Fibroblast of lung (primary cell): ENCODE measurements around the gene DARS1. TPM values are rescaled to one million over a fixed set of nuclear protein-coding genes. Genes with fewer than 3 reads are reported as not detected.

Experiments
- DNase-seq, 2 donors: peaks; one replicate each; pipeline versions ENCODE4 v3.0.0 to v3.0.0-alpha.2; 2010; ENCODE audit warnings: low read depth in 2 of 2
- H2AFZ ChIP-seq: 2 replicates; pipeline ENCODE4 v1.5.1; 2012; ENCODE audit warnings: low read length, control low read depth, inconsistent platforms
- H3K27ac ChIP-seq: 2 replicates; pipeline ENCODE4 v1.5.1; 2011; ENCODE audit warnings: low read length, control low read depth; ENCODE audit not compliant: insufficient read depth
- H3K27me3 ChIP-seq: 2 replicates; pipeline ENCODE4 v1.5.1; 2011; ENCODE audit warnings: mild to moderate bottlenecking, low read length; ENCODE audit not compliant: control insufficient read depth, insufficient read depth
- H3K36me3 ChIP-seq: 2 replicates; pipeline ENCODE4 v1.5.1; 2011; ENCODE audit warnings: low read length; ENCODE audit not compliant: control insufficient read depth, insufficient read depth
- H3K4me1 ChIP-seq: 2 replicates; pipeline ENCODE4 v1.5.1; 2011; ENCODE audit warnings: low read length; ENCODE audit not compliant: control insufficient read depth, insufficient read depth; ENCODE audit errors: extremely low read depth
- H3K4me2 ChIP-seq: 2 replicates; pipeline ENCODE4 v1.5.1; 2011; ENCODE audit warnings: low read length, control low read depth; ENCODE audit not compliant: insufficient read depth; ENCODE audit errors: extremely low read depth
- H3K4me3 ChIP-seq, 4 experiments: fragments of 200-600 bp in 1 of 4; sonication (generic) in 1 of 4; replicated peaks in 1 of 4; 2 replicates each; pipeline ENCODE4 v1.5.1; 2011 to 2016; ENCODE audit warnings: low read length in 4 of 4, low read depth in 3 of 4, mild to moderate bottlenecking in 3 of 4, control low read depth in 2 of 4, inconsistent platforms in 1 of 4, mixed read lengths in 1 of 4; ENCODE audit not compliant: insufficient read depth in 1 of 4; ENCODE audit errors: control extremely low read depth in 1 of 4
- H3K79me2 ChIP-seq: 2 replicates; pipeline ENCODE4 v1.5.1; 2012; ENCODE audit warnings: mild to moderate bottlenecking, low read length, inconsistent platforms; ENCODE audit not compliant: control insufficient read depth, insufficient read depth
- H3K9ac ChIP-seq: 2 replicates; pipeline ENCODE4 v1.5.1; 2011; ENCODE audit warnings: mild to moderate bottlenecking, low read length, control low read depth; ENCODE audit not compliant: insufficient read depth
- H3K9me3 ChIP-seq: 2 replicates; pipeline ENCODE4 v1.5.1; 2012; ENCODE audit warnings: low read depth, low read length; ENCODE audit not compliant: control insufficient read depth, insufficient read depth
- H4K20me1 ChIP-seq: 2 replicates; pipeline ENCODE4 v1.5.1; 2011; ENCODE audit warnings: low read length; ENCODE audit not compliant: control insufficient read depth, insufficient read depth; ENCODE audit errors: extremely low read depth
- CTCF ChIP-seq, 2 donors: IDR thresholded peaks in 1 of 2; conservative IDR thresholded peaks in 1 of 2; 1 replicate in 1 of 2; 2 replicates in 1 of 2; pipeline ENCODE4 v1.5.1; 2011 to 2012; ENCODE audit warnings: low read length in 2 of 2, control low read depth in 1 of 2, inconsistent platforms in 1 of 2, low read depth in 1 of 2, mild to moderate bottlenecking in 1 of 2
- EZH2 ChIP-seq: IDR thresholded peaks from 2 replicates; pipeline ENCODE4 v1.5.1; 2012; ENCODE audit warnings: low read length, control low read depth, mild to moderate bottlenecking; ENCODE audit errors: missing control alignments
- polyA plus RNA-seq, 2 donors: library from polyadenylated mRNA; depleted of rRNA in 1 of 2; stranded (reverse) in 1 of 2; unstranded in 1 of 2; fragments of >200 nt; gene quantifications; 2 replicates each; pipeline ENCODE4 v1.2.1, GENCODE V29; 2011 to 2012; ENCODE audit warnings: missing spikeins in 1 of 2
- total RNA-seq: library from RNA; depleted of rRNA; stranded (reverse); fragments of >200 nt; gene quantifications from 2 replicates; pipeline ENCODE4 v1.2.1, GENCODE V29; 2014

Gene DARS1
- total and polyA plus RNA-seq, 2 donors (not counting 1 experiment from before 2014, with no cell fraction given) = 75.5 to 110 TPM

- H3K27ac ChIP-seq = no peak overlapping the region
- H4K20me1 ChIP-seq = no peaks in the 10 kb centered on the region
- H3K9me3 ChIP-seq = no peaks in the 10 kb centered on the region
- H3K4me3 ChIP-seq = no peak overlapping the region
- H2AFZ ChIP-seq = no peak overlapping the region
- H3K79me2 ChIP-seq = no peaks in the 10 kb centered on the region
- no peaks in the 10 kb centered on the region for H3K36me3 ChIP-seq
- H3K4me1 ChIP-seq = no peaks in the 10 kb centered on the region
- no peaks in the 10 kb centered on the region for H3K27me3 ChIP-seq
- DNase-seq = no peak
- no peak for TF ChIP-seq EZH2
- no peak for TF ChIP-seq CTCF (conservative IDR thresholded peaks at IDR 0.05 in 1 of 2, IDR thresholded peaks at IDR 0.05 in 1 of 2; ENCODE audit: low read depth in 1 of 2, low read length in 2 of 2)
- H3K9ac ChIP-seq = no peak overlapping the region
- no peak overlapping the region for H3K4me2 ChIP-seq
Observed at GRCh38 chr2:135997380-135997779, 12.0 kb upstream of the DARS1 start.

GRCh38 chr2:135996304-135996703 lies 10.9 kb upstream of the DARS1 start:
- DNase-seq = no peak
- Histone ChIP-seq H3K79me2 (no peaks in the 10 kb centered on the region), H4K20me1 (no peaks in the 10 kb centered on the region), H3K9me3 (no peaks in the 10 kb centered on the region), H3K36me3 (no peaks in the 10 kb centered on the region), H2AFZ (no peak overlapping the region), H3K27ac (no peak overlapping the region), H3K4me1 (no peaks in the 10 kb centered on the region), H3K27me3 (no peaks in the 10 kb centered on the region), H3K4me3 (no peak overlapping the region), H3K4me2 (no peak overlapping the region), H3K9ac (no peak overlapping the region)
- TF ChIP-seq CTCF (conservative IDR thresholded peaks at IDR 0.05 in 1 of 2, IDR thresholded peaks at IDR 0.05 in 1 of 2; ENCODE audit: low read depth in 1 of 2, low read length in 2 of 2) (no peak), EZH2 (no peak)

DNA sequence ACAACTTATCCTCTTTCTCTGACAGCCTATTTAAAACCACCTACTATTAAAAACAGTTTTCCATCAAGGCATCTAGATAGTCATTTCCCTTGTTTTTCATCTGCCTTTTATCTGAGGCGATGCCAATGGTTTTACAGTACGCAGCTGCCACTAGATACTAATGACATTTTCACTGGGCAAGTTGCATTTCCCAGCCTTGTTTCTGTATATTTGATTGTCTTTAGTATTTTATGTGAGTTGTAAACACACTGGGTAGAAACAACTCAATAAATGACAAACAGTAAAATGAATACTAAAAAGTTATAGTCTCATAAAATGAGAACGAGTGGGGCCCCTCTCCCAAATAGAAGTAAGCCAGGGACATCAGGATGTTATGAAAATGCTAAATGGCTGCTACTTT lies 8.9 kb upstream of the DARS1 start:
- Histone ChIP-seq H3K9ac (no peak overlapping the region), H3K4me3 (no peak overlapping the region), H3K27ac (no peak overlapping the region), H2AFZ (no peak overlapping the region), H3K4me2 (no peak overlapping the region), H3K79me2 (no peaks in the 10 kb centered on the region), H3K4me1 (no peaks in the 10 kb centered on the region), H3K27me3 (no peaks in the 10 kb centered on the region), H4K20me1 (no peaks in the 10 kb centered on the region), H3K9me3 (no peaks in the 10 kb centered on the region), H3K36me3 (no peaks in the 10 kb centered on the region)
- no peak for DNase-seq
- TF ChIP-seq CTCF (conservative IDR thresholded peaks at IDR 0.05 in 1 of 2, IDR thresholded peaks at IDR 0.05 in 1 of 2; ENCODE audit: low read depth in 1 of 2, low read length in 2 of 2) = no peak
- TF ChIP-seq EZH2 = no peak
